GM19328 (cell line): Measurements from ENCODE around the gene CHAT.

Source experiments
- ATAC-seq: cut with Tn5 transposase; IDR thresholded peaks from one replicate; pipeline ENCODE4 v1.9.1; 2021; ENCODE audit warnings: mild to moderate bottlenecking, moderate library complexity; ENCODE audit not compliant: unreplicated experiment

The CHAT gene

DNA sequence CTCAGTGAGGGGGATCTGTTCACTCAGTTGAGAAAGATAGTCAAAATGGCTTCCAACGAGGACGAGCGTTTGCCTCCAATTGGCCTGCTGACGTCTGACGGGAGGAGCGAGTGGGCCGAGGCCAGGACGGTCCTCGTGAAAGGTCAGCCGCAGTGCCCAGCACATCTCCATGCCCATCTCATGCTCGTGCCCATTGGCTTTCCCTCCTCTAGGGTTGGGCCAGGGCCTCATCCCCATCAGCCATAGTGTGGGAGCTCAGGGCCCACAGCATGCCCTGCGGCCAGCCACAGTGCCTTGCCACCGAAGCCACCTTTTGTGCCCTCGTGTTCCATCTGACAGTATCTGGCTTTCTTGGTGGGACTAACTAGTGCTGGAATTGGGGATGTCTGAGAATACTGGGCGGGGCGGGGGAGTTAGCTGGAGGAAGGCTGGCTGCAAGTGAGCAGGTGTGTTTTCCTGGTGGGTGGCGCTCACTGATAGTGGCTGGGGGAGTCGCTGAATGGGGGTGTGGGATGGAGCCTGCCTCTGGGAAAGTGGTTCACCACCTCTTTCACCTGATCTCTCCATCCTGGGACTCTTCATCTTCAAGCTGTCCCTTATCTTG lies 13.9 kb downstream of the CHAT start:
- ATAC-seq = no peak

DNA sequence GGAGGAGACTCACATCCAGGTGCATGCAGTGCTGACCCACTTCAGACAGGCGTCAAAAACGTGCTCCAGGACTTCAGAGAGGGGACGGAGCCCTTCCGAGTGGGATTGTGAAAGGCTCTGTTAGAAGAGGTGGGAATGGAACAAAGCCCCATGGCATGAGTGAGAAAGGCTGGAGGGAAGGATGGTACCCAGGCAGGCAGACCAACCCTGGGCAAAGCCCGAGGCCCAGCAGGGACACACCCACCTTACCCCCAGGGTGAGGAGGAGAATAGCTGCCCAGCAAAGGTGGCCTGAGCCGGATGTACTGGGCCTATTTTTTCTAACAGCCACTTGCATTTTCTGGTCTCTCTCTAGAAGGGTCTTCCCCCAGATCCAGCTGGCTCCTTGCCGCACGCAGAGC lies 14.8 kb downstream of the CHAT start:
- ATAC-seq = no peak

DNA sequence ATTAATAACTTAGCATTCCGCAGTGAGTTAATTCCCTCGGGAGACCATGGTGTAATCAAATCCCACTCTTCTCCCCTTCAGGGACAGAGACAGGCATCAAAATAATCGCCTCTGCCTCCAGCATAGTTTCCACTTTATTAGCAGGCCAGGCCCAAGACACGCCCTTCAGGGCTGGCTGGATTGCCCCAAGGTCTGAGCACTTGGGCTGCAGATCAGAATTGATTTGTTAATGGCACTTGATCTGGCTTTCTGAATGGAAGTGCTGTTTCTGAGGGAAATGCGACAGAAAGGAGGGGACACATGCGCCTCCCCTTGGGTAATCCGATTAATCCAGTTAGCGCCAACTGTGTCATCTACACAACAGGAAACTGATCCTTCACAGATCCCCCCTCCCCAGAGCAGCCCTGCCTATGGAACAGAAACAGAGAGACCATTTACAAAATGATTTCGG lies 15.6 kb downstream of the CHAT start:
- no peak for ATAC-seq

GRCh38 chr10:49631975-49632374 lies 18.1 kb downstream of the CHAT start:
- no peak for ATAC-seq

GRCh38 chr10:49632406-49633317 lies 18.8 kb downstream of the CHAT start:
- ATAC-seq = no peak

DNA sequence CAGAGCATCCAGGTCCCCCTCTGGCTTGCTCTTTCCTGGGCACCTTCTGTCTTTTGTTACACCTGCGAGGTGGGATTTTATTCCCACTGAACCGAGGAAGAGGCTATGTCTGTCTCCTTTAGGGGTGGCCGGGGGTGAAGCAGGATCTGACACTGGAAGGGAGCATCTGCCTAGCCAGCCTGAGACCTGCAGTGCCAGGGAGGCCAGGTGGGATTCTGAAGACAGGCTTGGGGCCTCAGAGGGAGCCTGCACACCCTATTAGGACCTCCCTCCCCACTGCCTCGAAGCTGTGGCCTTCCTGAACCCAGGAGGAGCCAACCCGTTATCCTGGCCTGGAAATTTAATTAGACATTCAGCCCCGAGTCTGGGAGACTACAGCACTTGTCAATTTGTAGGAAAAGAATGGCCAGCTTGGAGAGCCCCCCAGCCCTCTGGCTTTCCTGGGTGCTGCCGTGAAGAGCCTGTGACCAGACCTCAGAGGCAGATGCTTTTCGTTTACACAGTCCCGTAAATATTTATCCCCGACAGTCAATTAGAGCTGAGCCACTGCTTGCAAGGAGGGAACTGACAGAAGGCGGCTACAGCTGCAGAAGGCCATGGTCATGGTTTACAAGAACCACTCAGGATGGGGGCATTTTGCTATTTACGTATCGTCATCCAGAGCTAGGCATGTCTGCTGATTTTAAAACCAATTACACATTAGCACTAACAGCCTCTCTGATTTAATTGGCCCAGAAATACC lies 19.7 kb downstream of the CHAT start:
- no peak for ATAC-seq

GRCh38 chr10:49634069-49634660 lies 20.3 kb downstream of the CHAT start:
- ATAC-seq = no peak

DNA sequence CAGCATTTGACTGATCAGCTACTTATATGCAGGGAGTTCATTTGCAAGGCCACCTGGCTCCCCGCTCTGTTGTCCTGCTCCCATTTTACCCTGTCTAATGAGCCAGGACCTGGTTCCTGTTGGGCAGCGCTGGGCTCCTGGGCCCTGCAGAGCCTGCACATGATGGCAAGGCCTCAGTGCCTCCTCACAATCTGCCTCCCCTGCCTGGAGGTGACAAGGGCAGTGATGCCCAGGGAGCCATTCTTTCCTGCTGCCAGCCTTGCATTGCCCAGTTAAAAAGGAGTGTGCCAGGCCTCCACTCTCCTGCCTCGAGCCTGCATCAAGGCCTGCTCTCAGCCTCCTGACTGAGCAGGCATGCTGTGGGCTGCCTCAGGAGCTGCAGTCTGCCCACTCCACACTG lies 28.5 kb downstream of the CHAT start:
- no peak for ATAC-seq

GRCh38 chr10:49643241-49644034 lies 29.6 kb downstream of the CHAT start:
- no peak for ATAC-seq

DNA sequence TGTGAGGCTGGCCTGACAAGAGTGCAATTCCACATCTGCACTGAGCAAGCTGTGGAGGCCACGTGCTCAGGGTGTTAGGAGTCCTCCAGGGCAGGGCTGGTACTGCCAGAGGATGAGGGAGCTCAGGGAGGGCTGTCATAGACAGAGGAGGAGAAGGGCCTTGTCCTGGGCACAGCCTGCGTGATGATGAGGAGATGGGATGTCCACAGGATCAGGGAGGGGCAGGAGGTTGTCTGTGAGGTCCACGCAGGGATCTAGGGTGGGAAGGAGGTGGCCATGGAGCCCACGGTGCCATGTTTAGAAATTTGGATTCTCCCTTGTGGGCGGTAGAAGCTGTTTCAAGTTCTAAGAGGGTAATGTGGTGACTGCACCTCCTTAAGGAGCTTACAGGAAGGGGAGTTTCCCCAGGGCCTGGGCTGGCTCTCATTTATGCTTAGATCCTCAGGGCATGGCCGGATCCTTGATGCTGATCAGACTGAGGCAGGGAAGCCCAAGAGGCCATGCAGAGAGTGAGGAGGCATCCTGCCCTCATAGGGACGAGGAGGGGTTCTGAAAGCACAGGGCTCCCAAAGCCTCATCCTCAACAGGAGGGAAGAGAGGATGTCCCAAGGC lies 30.3 kb downstream of the CHAT start:
- ATAC-seq = no peak

GRCh38 chr10:49645417-49645816 lies 31.6 kb downstream of the CHAT start:
- ATAC-seq = no peak

GRCh38 chr10:49645871-49646870 lies 32.3 kb downstream of the CHAT start:
- no peak for ATAC-seq

GRCh38 chr10:49647554-49647953 lies 33.7 kb downstream of the CHAT start:
- no peak for ATAC-seq

GRCh38 chr10:49647985-49648795 lies 34.4 kb downstream of the CHAT start:
- no peak for ATAC-seq

DNA sequence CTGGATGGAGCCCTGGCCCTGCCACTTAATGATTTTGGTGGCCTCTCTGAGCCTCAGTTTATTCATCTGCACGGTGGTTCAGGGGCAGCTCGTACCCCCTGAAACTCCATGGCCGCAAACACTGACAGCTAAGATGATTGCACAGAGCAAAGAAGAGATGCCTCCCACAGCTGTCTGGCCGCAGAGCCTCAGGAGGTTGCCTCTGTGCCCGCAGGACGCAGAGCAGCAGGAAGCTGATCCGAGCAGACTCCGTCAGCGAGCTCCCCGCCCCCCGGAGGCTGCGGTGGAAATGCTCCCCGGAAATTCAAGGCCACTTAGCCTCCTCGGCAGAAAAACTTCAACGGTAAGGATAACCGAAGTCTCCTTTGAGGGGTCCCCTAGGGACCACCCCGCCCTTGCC lies 35.5 kb downstream of the CHAT start:
- no peak for ATAC-seq

- ATAC-seq = no peak
These were observed 36.3 kb downstream of the CHAT start for GRCh38 chr10:49649936-49650723.

GRCh38 chr10:49650724-49651034 lies 36.8 kb downstream of the CHAT start:
- no peak for ATAC-seq
